Activated CD8-positive, alpha-beta memory T cell treated with anti-CD3 and anti-CD28 coated beads, Interleukin-2, amount 10 ng/mL, durations not matched to agents 7 days and 5 days (primary cell): ENCODE data around the gene TTL. TPM values are rescaled to one million over a fixed set of nuclear protein-coding genes. Genes with fewer than 3 reads are reported as not detected.
"Not testable (repeated sequence)": the region's sequence is repeated elsewhere in the genome, so short reads cannot be mapped to it uniquely, and the experiment has no call there.

Source experiments
- ATAC-seq: fragments of 150-1000 bp; cut with Tn5 transposase; one replicate; pipeline ENCODE4 v1.10.0; 2021; ENCODE audit warnings: moderate library complexity
- CTCF ChIA-PET: fragments of 350-600 bp; sonication (Branson Sonifier 250); formaldehyde crosslinking; loops from one replicate; lab custom pipeline; 2021; ENCODE audit warnings: antibody characterized with exemption; lab: Charles Lee
- DNase-seq: peaks from one replicate; pipeline ENCODE4 v3.0.0-alpha.2; 2020
- H3K27ac Mint-ChIP-seq: one replicate; pipeline ENCODE4 v1.8.0; 2021; ENCODE audit warnings: mild to moderate bottlenecking, mixed read lengths
- H3K27me3 Mint-ChIP-seq: one replicate; pipeline ENCODE4 v1.8.0; 2021; ENCODE audit warnings: mixed read lengths
- H3K36me3 Mint-ChIP-seq: one replicate; pipeline ENCODE4 v1.8.0; 2021; ENCODE audit warnings: mild to moderate bottlenecking, mixed read lengths
- H3K4me1 Mint-ChIP-seq: one replicate; pipeline ENCODE4 v1.8.0; 2021; ENCODE audit warnings: mixed read lengths
- H3K4me3 Mint-ChIP-seq: one replicate; pipeline ENCODE4 v1.8.0; 2021; ENCODE audit warnings: mild to moderate bottlenecking, moderate library complexity, mixed read lengths
- H3K9me3 Mint-ChIP-seq: one replicate; pipeline ENCODE4 v1.8.0; 2022; ENCODE audit warnings: low read depth, mixed read lengths
- total RNA-seq, 2 experiments: library from RNA; stranded (reverse); gene quantifications; one replicate each; pipeline ENCODE4 v1.2.3, GENCODE V29; 2021

The TTL gene
- total RNA-seq: 10 to 100 TPM; 33.0 to 41.2 TPM

GRCh38 chr2:112481528-112482233, at the start of gene TTL:
TSS of gene TTL (plus strand) at chr2:112482156. CDS start at chr2:112482345, 189 bp downstream.
- H3K36me3 Mint-ChIP-seq: peaks cover 17% of the 10 kb centered on the region

GRCh38 chr2:112432390-112432734, 49.6 kb upstream of the TTL start:
- H3K27me3 Mint-ChIP-seq, H3K36me3 Mint-ChIP-seq, H3K9me3 Mint-ChIP-seq, DNase-seq, ATAC-seq: not testable (repeated sequence)
- H3K4me3 Mint-ChIP-seq: peak overlapping the region; percentile 84
- H3K4me1 Mint-ChIP-seq: peaks cover 12% of the 10 kb centered on the region
- CTCF ChIA-PET: interaction anchor here (1.5 kb wide), 1 partner anchor 173 kb away, joined by 4 read pairs; no protein-coding TSS in a partner anchor
- H3K27ac Mint-ChIP-seq: peak overlapping the region; percentile 78

More at GRCh38 chr2:112481528-112482233, at the start of gene TTL:
- peaks cover 27% of the 10 kb centered on the region for H3K4me1 Mint-ChIP-seq
- no peaks in the 10 kb centered on the region for H3K9me3 Mint-ChIP-seq
- CTCF ChIA-PET: interaction anchor here (0.9 to 2.8 kb wide), 15 partner anchors 7 to 419 kb away, joined by 3 to 20 read pairs (median 4); no protein-coding TSS in a partner anchor
- DNase-seq: peak; percentile 74
- ATAC-seq: peak; percentile 85
- H3K4me3 Mint-ChIP-seq: peak within 1 kb of the TSS; percentile 94
- peaks cover 6% of the 10 kb centered on the region for H3K27me3 Mint-ChIP-seq
- peak within 1 kb of the TSS; percentile 88 for H3K27ac Mint-ChIP-seq

GRCh38 chr2:112432735-112433479, 49.0 kb upstream of the TTL start:
- not testable (repeated sequence) for H3K9me3 Mint-ChIP-seq, H3K27me3 Mint-ChIP-seq, H3K36me3 Mint-ChIP-seq
- H3K4me1 Mint-ChIP-seq: peaks cover 12% of the 10 kb centered on the region
- H3K4me3 Mint-ChIP-seq: peak overlapping the region; percentile 84
- ATAC-seq: peak; percentile 65
- CTCF ChIA-PET: interaction anchor here (0.6 to 1.7 kb wide), 10 partner anchors 173 to 379 kb away, joined by 3 to 9 read pairs (median 4); partner anchors contain the start of gene ZC3H8
- peak; percentile 55 for DNase-seq
- peak overlapping the region; percentile 78 for H3K27ac Mint-ChIP-seq

- H3K4me3 Mint-ChIP-seq: peak within 1 kb of the TSS; percentile 84
- DNase-seq (peak; percentile 91), ATAC-seq (peak; percentile 98)
- H3K27me3 Mint-ChIP-seq, H3K36me3 Mint-ChIP-seq, H3K9me3 Mint-ChIP-seq: not testable (repeated sequence)
- H3K27ac Mint-ChIP-seq: peak within 1 kb of the TSS; percentile 78
- CTCF ChIA-PET: interaction anchor here (0.6 to 1.7 kb wide), 9 partner anchors 174 to 380 kb away, joined by 3 to 9 read pairs (median 3); partner anchors contain the start of gene ZC3H8
- H3K4me1 Mint-ChIP-seq: peaks cover 12% of the 10 kb centered on the region
These were observed 48.5 kb upstream of the TTL start, which contains the start of gene RGPD8 for GRCh38 chr2:112433480-112433879. TSS of gene RGPD8 (minus strand) at chr2:112433645. CDS start at chr2:112433453, 192 bp downstream.

GRCh38 chr2:112433932-112434730, 47.8 kb upstream of the TTL start:
- Mint-ChIP-seq H3K4me1 (peaks cover 12% of the 10 kb centered on the region), H3K36me3 (no peaks in the 10 kb centered on the region), H3K4me3 (no peak overlapping the region), H3K27me3 (peaks cover 8% of the 10 kb centered on the region), H3K27ac (no peak overlapping the region), H3K9me3 (no peaks in the 10 kb centered on the region)
- CTCF ChIA-PET: interaction anchor here (0.8 to 1.7 kb wide), 5 partner anchors 175 to 316 kb away, joined by 3 to 9 read pairs (median 5); partner anchors contain the start of gene ZC3H8
- DNase-seq: no peak
- ATAC-seq: no peak

GRCh38 chr2:112434890-112435715, 46.9 kb upstream of the TTL start:
- ATAC-seq, H3K9me3 Mint-ChIP-seq, H3K4me3 Mint-ChIP-seq, DNase-seq, H3K36me3 Mint-ChIP-seq, H3K27ac Mint-ChIP-seq: not testable (repeated sequence)
- CTCF ChIA-PET: interaction anchor here (1.7 kb wide), 1 partner anchor 313 kb away, joined by 9 read pairs; no protein-coding TSS in a partner anchor
- Mint-ChIP-seq H3K4me1 (peaks cover 11% of the 10 kb centered on the region), H3K27me3 (peaks cover 15% of the 10 kb centered on the region)

GRCh38 chr2:112435716-112436431, 46.1 kb upstream of the TTL start:
- H3K4me1 Mint-ChIP-seq, DNase-seq, CTCF ChIA-PET, ATAC-seq, H3K9me3 Mint-ChIP-seq, H3K27ac Mint-ChIP-seq, H3K4me3 Mint-ChIP-seq, H3K36me3 Mint-ChIP-seq: not testable (repeated sequence)
- H3K27me3 Mint-ChIP-seq: peaks cover 22% of the 10 kb centered on the region

- DNase-seq, H3K4me3 Mint-ChIP-seq, H3K27ac Mint-ChIP-seq, H3K36me3 Mint-ChIP-seq, H3K4me1 Mint-ChIP-seq, H3K9me3 Mint-ChIP-seq, CTCF ChIA-PET, ATAC-seq: not testable (repeated sequence)
- H3K27me3 Mint-ChIP-seq: peaks cover 25% of the 10 kb centered on the region
These were observed 45.0 kb upstream of the TTL start for GRCh38 chr2:112436993-112437392.

- H3K4me3 Mint-ChIP-seq, H3K36me3 Mint-ChIP-seq, ATAC-seq, H3K27ac Mint-ChIP-seq, CTCF ChIA-PET, H3K4me1 Mint-ChIP-seq, H3K9me3 Mint-ChIP-seq, DNase-seq: not testable (repeated sequence)
- peaks cover 29% of the 10 kb centered on the region for H3K27me3 Mint-ChIP-seq
These were observed 44.5 kb upstream of the TTL start for GRCh38 chr2:112437405-112437831.

- H3K4me3 Mint-ChIP-seq, H3K4me1 Mint-ChIP-seq, ATAC-seq, DNase-seq, H3K27ac Mint-ChIP-seq, H3K36me3 Mint-ChIP-seq, H3K9me3 Mint-ChIP-seq, CTCF ChIA-PET: not testable (repeated sequence)
- peaks cover 35% of the 10 kb centered on the region for H3K27me3 Mint-ChIP-seq
These were observed 43.2 kb upstream of the TTL start for GRCh38 chr2:112438603-112439261.

GRCh38 chr2:112444256-112444655, 37.7 kb upstream of the TTL start:
- H3K4me1 Mint-ChIP-seq, H3K9me3 Mint-ChIP-seq, H3K27ac Mint-ChIP-seq, ATAC-seq, H3K36me3 Mint-ChIP-seq, H3K4me3 Mint-ChIP-seq, DNase-seq, CTCF ChIA-PET: not testable (repeated sequence)
- peaks cover 37% of the 10 kb centered on the region for H3K27me3 Mint-ChIP-seq
